ENCODE data around the gene TOP2A.

The TOP2A gene

GRCh38 chr17:40358323-40359038 lies 59.2 kb downstream of the TOP2A start:
- DNase-seq = peak; percentile 69 to 86 (median 81)

GRCh38 chr17:40356990-40357881 lies 60.5 kb downstream of the TOP2A start:
- no peak for DNase-seq

- DNase-seq = no peak
Measured at GRCh38 chr17:40355804-40356758, 61.6 kb downstream of the TOP2A start.

- DNase-seq = peak; percentile 59 to 72 (median 68)
Measured at GRCh38 chr17:40355123-40355803, 62.4 kb downstream of the TOP2A start.

- no peak for DNase-seq
Measured at GRCh38 chr17:40354221-40355122, 63.2 kb downstream of the TOP2A start.

- DNase-seq = no peak
Measured at GRCh38 chr17:40352779-40353394, 64.8 kb downstream of the TOP2A start.

GRCh38 chr17:40352237-40352778 lies 65.4 kb downstream of the TOP2A start:
- DNase-seq = no peak

GRCh38 chr17:40351359-40352236 lies 66.1 kb downstream of the TOP2A start:
- no peak for DNase-seq

- DNase-seq = no peak
Measured at GRCh38 chr17:40350689-40351358, 66.9 kb downstream of the TOP2A start.

GRCh38 chr17:40349895-40350688 lies 67.6 kb downstream of the TOP2A start:
- no peak for DNase-seq

GRCh38 chr17:40349477-40349894 lies 68.2 kb downstream of the TOP2A start:
- DNase-seq = no peak

GRCh38 chr17:40348562-40349476 lies 68.9 kb downstream of the TOP2A start:
- no peak for DNase-seq

GRCh38 chr17:40348136-40348504 lies 69.6 kb downstream of the TOP2A start:
- DNase-seq = no peak

GRCh38 chr17:40347319-40348135 lies 70.2 kb downstream of the TOP2A start:
- DNase-seq = no peak

GRCh38 chr17:40346765-40347158 lies 70.9 kb downstream of the TOP2A start:
- DNase-seq = peak in 1 of 5 experiments; percentile 71
